Measurements from ENCODE around the gene KIF6. TPM values are rescaled to one million over a fixed set of nuclear protein-coding genes. Genes with fewer than 3 reads are reported as not detected.
"Not testable (repeated sequence)": the region's sequence is repeated elsewhere in the genome, so short reads cannot be mapped to it uniquely, and the experiment has no call there.

Gene KIF6
- polyA plus RNA-seq, 1 donor = 6.6 TPM

- DNase-seq = no peak
Measured at GRCh38 chr6:39507331-39507998, 217.7 kb downstream of the KIF6 start.

GRCh38 chr6:39502362-39502955 is 222.7 kb downstream of the KIF6 start:
- DNase-seq = not testable (repeated sequence)

GRCh38 chr6:39499053-39499452 is 226.2 kb downstream of the KIF6 start:
- DNase-seq = no peak

DNA sequence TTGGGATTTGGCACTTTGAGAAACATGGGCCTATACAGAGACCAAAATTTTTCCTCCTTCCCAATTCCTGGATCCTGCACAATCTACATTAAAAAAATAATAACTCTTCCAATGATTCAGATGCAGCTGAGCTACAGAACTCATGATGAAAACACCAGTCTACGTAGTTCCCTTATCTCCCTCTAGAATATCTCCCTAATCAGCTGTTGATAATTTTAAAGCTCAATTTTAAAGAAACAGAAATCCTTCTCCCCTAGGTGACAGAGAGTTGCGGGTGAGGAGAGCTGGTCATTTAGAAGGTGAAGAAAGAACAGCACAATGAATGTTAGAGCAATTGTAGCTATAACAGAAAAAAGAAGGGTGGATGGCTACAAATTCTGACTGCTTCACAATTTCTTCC is 227.1 kb downstream of the KIF6 start:
- DNase-seq = no peak

DNA sequence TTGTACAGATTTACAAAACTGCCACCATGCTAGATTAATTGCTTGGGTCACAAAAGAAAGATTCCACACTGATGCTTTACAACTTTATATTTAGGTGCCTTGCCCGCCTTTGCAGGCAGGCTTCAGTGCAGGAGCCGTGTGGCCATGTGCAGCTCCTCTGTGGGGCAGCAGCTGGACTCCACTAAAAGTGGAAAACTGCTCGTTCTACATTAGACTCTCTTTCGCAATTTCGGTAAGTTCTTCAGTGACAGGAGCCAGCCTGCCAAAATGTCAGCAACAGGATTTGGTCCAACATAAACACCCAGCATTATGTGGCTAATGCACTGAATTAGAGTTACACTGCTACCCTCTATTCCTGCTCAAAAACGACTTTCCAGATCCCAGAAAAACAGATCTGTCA is 228.3 kb downstream of the KIF6 start:
- peak; percentile 79 for DNase-seq

GRCh38 chr6:39496456-39496855 is 228.8 kb downstream of the KIF6 start:
- no peak for DNase-seq

DNA sequence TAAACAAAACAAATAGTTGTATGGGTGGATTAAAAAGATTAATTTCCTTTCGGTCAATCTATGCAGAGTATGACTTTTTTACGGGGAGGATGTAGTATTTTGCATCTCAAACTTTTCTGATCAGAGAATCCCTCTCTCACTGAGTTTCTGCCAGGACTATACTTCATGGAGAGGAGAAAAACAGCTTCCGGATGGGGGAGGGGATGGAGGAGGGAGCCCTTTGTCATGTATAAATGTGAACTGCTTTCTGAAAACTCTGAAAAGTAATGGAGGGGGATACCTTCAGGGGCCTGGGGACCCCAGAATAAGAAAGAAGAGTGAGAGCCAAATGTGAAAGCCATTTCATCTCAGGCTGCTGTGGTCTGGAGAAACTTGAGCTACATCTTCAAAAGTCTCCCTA is 229.6 kb downstream of the KIF6 start:
- DNase-seq = no peak

DNA sequence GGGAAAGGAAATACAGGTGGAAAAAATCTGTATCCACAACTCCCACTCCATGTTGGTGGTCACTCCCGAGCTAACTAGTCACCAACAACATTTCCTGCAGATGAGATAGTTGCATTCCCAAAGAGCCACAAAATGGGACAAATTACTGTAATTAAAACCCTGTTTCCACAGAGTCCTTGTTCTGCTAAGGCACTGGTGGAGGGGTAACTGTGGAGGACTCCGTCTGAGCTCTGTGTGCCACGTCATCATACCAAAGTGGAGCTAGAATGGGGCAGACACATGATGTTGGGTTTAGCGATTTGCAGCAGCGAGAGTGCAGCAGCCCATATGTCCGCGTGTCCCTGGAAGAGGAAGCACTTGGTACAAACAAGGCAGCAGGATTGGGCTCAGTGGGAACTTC is 230.2 kb downstream of the KIF6 start:
- no peak for DNase-seq

GRCh38 chr6:39493777-39494176 is 231.4 kb downstream of the KIF6 start:
- no peak for DNase-seq

- no peak for DNase-seq
Measured at GRCh38 chr6:39493174-39493573, 232.0 kb downstream of the KIF6 start.

DNA sequence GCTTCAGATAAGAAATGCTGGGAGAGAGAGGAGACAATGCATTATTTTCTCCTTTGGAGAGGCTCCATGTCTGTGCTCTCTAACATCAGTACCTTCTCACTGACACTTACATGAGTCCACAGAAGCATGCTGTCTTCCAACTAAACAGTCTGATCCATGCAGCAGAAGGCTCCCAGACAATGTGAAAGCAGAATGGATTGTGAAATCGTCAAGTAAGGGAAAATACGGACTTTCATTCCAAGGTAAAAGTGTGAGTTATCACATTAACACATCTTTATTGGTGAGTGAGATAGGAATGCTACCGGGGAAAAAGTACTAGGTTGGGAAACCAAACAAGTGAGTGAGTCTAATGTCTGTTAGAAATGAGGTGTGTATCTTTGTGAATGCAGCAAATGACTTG is 235.1 kb downstream of the KIF6 start:
- DNase-seq = no peak

GRCh38 chr6:39488255-39488879 is 236.8 kb downstream of the KIF6 start:
- DNase-seq = no peak

DNA sequence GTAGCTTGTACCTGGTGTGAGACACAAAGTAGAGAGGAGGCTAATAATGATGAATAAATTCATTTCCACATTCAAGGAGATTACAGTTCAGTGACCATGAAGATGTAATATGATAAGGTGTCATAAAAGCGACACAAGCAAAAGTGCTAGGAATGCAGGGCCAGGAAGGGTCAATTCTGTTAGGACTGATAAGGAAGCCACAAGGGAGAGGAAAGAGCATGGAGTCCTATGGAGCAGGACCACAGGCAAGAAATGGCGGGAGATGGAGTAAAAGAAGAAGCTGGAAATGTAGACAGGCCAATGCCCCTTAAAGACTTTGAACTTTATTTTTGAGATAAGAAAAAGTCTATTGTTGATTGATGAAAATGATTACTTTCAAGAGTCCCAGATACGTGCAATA is 240.9 kb downstream of the KIF6 start:
- no peak for DNase-seq

DNA sequence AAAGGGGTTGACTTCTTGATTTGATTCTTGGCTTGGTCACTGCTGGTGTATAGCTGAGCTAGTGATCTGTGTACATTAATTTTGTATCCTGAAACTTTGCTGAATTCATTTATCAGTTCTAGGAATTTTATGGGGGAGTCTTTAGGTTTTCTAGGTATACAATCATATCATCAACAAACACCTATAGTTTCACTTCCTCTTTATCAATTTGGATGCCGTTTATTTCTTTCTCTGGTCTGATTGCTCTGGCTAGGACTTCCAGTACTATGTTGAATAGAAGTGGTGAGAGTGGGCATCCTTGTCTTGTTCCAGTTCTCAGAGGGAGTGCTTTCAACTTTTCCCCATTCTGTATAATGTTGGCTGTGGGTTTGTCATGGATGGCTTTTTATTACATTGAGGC is 245.4 kb downstream of the KIF6 start:
- DNase-seq = not testable (repeated sequence)

GRCh38 chr6:39476670-39477069 is 248.5 kb downstream of the KIF6 start:
- no peak for DNase-seq

GRCh38 chr6:39476151-39476550 is 249.1 kb downstream of the KIF6 start:
- DNase-seq = no peak

DNA sequence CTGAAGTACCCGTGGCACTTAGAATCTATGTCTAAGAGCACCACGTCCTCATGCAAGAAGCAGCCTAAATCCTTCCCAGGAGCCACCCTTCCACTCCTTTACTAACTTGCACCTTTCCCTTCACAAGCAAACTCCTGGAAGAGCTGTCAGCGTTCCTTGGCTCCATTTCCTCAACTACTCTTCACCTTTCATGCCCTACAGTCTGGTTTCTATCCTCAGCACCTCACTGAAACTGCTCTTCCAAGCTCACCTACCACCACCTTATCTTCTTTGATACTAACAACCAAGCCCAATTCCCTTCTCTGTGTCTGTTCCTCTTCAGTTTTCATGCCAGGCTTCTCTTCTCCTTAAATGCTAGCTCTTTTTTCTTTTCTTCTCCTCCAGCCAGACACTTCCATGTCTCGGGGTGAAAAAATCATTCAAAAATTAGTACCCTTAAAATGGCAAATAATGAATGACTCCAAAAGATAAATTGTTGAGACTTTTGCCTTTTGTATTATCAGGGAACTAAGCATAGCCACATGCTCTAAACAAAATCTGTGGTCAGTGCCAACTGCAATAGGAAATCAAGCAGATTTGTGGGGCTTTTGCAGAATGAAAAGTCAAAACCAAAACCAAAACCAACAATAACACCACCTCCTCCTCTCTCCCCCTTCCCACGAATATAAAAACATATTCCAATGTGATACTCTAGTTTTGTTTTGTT is 253.1 kb downstream of the KIF6 start:
- DNase-seq = no peak

DNA sequence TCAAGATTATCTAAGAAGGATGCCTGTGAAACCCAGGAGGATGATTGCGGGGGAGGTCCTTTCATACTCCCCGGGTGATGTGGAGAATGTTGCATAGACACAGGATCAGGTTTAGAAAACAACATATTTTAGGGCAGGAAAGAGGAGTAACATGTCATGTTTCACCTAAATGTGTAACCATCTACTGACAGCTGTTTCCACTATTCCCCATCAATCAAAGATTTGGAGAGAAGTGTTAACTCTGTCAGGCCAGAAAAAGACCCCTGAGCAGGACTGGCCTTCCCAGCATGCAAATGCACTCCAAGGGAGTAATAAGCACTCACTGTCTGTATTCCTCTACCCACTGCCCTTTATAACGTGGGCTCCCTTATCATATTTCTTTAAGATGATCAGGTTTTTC is 254.7 kb downstream of the KIF6 start:
- DNase-seq = no peak

DNA sequence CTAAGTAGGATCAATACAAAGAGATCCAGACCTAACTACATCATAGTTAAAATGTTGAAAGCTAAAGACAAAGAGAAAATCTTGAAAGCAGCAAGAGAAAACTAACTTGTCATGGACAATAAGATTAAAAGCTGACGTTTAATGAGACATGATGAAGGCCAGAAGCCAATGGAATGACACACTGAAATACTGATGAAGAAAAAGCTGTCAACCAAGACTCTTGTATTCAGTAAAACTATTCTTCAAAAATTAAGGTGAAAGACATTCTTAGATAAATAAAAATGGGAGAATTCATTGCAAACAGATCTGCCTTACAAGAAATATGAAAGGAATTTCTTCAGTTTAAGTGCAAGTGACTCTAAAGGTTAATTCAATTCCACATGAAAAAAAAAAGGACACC is 256.8 kb downstream of the KIF6 start:
- DNase-seq = no peak

- DNase-seq = no peak
Measured at GRCh38 chr6:39466631-39467030, 258.6 kb downstream of the KIF6 start.

- no peak for DNase-seq
Measured at GRCh38 chr6:39465539-39465938, 259.7 kb downstream of the KIF6 start.

- no peak for DNase-seq
Measured at GRCh38 chr6:39464067-39464466, 261.1 kb downstream of the KIF6 start.

GRCh38 chr6:39453956-39454524 is 271.2 kb downstream of the KIF6 start:
- DNase-seq = no peak

Measured in left kidney (tissue), 2 donors.